CD14-positive monocyte (primary cell): ENCODE results near the gene GTF2F2. TPM values are rescaled to one million over a fixed set of nuclear protein-coding genes. Genes with fewer than 3 reads are reported as not detected.

Source experiments
- DNase-seq, 3 donors: peaks; one replicate each; pipeline ENCODE4 v3.0.0-alpha.2; 2011 to 2022
- H2AFZ ChIP-seq: 2 replicates; pipeline ENCODE4 v1.6.0; 2012; ENCODE audit warnings: mild to moderate bottlenecking, low read depth, low read length, inconsistent platforms; ENCODE audit not compliant: insufficient read depth, poor library complexity, severe bottlenecking
- H3K27ac ChIP-seq, 2 donors: 1 replicate in 1 of 2; 2 replicates in 1 of 2; pipeline ENCODE4 v1.5.1; 2012 to 2013; ENCODE audit warnings: low read length in 2 of 2, control low read depth in 1 of 2, inconsistent platforms in 1 of 2, low read depth in 1 of 2, mild to moderate bottlenecking in 1 of 2
- H3K27me3 ChIP-seq, 2 donors: one replicate each; pipeline versions ENCODE4 v1.6.0 to v1.6.1; 2011 to 2013; ENCODE audit warnings: low read length in 2 of 2; ENCODE audit not compliant: control insufficient read depth in 2 of 2, insufficient read depth in 2 of 2
- H3K36me3 ChIP-seq, 2 donors: replicated peaks in 1 of 2; 1 replicate in 1 of 2; 2 replicates in 1 of 2; pipeline versions ENCODE4 v1.5.1 to v1.6.1; 2012 to 2013; ENCODE audit warnings: low read length in 2 of 2, control low read depth in 1 of 2, inconsistent platforms in 1 of 2, mild to moderate bottlenecking in 1 of 2; ENCODE audit not compliant: insufficient read depth in 2 of 2, control insufficient read depth in 1 of 2
- H3K4me1 ChIP-seq, 2 donors: 1 replicate in 1 of 2; 2 replicates in 1 of 2; pipeline versions ENCODE4 v1.5.1 to v1.6.1; 2012 to 2013; ENCODE audit warnings: low read length in 2 of 2, control low read depth in 1 of 2, inconsistent platforms in 1 of 2, mild to moderate bottlenecking in 1 of 2, moderate library complexity in 1 of 2; ENCODE audit not compliant: insufficient read depth in 2 of 2, control insufficient read depth in 1 of 2
- H3K4me2 ChIP-seq: replicated peaks from 2 replicates; pipeline ENCODE3; 2012; ENCODE audit warnings: low read length, moderate library complexity, mild to moderate bottlenecking; ENCODE audit not compliant: poor library complexity, severe bottlenecking; ENCODE audit errors: extremely low read depth
- H3K4me3 ChIP-seq, 3 experiments: fragments of 200-600 bp in 1 of 3; sonication (generic) in 1 of 3; replicated peaks in 1 of 3; 1 replicate in 2 of 3; 2 replicates in 1 of 3; pipeline ENCODE4 v1.5.1; 2011 to 2013; ENCODE audit warnings: low read length in 3 of 3, mild to moderate bottlenecking in 3 of 3, control low read depth in 2 of 3, low read depth in 2 of 3, inconsistent platforms in 1 of 3, moderate library complexity in 1 of 3
- H3K79me2 ChIP-seq: 2 replicates; pipeline ENCODE4 v1.6.0; 2012; ENCODE audit warnings: mild to moderate bottlenecking, control low read depth, inconsistent platforms, low read length, moderate library complexity; ENCODE audit not compliant: insufficient read depth
- H3K9ac ChIP-seq: 2 replicates; pipeline ENCODE4 v1.6.0; 2017; ENCODE audit warnings: low read length, mild to moderate bottlenecking; ENCODE audit not compliant: insufficient read depth, poor library complexity, severe bottlenecking
- H3K9me3 ChIP-seq, 2 donors: replicated peaks in 1 of 2; 1 replicate in 1 of 2; 2 replicates in 1 of 2; pipeline versions ENCODE4 v1.5.1 to v1.6.1; 2012 to 2013; ENCODE audit warnings: low read length in 2 of 2, control low read depth in 1 of 2; ENCODE audit not compliant: control insufficient read depth in 1 of 2, insufficient read depth in 1 of 2
- H4K20me1 ChIP-seq: 2 replicates; pipeline ENCODE4 v1.6.0; 2012; ENCODE audit warnings: mild to moderate bottlenecking, low read length, control low read depth, moderate library complexity; ENCODE audit not compliant: insufficient read depth
- H3K27ac Mint-ChIP-seq, 7 donors: one replicate each; pipeline ENCODE4 v1.8.0; 2020; ENCODE audit warnings: mild to moderate bottlenecking in 7 of 7, mixed read lengths in 7 of 7, moderate library complexity in 6 of 7, inconsistent platforms in 2 of 7
- H3K27me3 Mint-ChIP-seq, 3 donors: one replicate each; pipeline ENCODE4 v1.8.0; 2021 to 2022; ENCODE audit warnings: low read depth in 3 of 3, mild to moderate bottlenecking in 3 of 3, mixed read lengths in 3 of 3, moderate library complexity in 3 of 3, inconsistent platforms in 1 of 3
- H3K36me3 Mint-ChIP-seq, 2 donors: one replicate each; pipeline ENCODE4 v1.8.0; 2020; ENCODE audit warnings: mixed read lengths in 2 of 2, inconsistent platforms in 1 of 2, mild to moderate bottlenecking in 1 of 2
- H3K4me1 Mint-ChIP-seq: one replicate; pipeline ENCODE4 v1.8.0; 2020; ENCODE audit warnings: mild to moderate bottlenecking, mixed read lengths
- H3K4me3 Mint-ChIP-seq, 2 donors: one replicate each; pipeline ENCODE4 v1.8.0; 2020; ENCODE audit warnings: mild to moderate bottlenecking in 2 of 2, mixed read lengths in 2 of 2, moderate library complexity in 1 of 2
- H3K9me3 Mint-ChIP-seq, 7 donors: one replicate each; pipeline ENCODE4 v1.8.0; 2020 to 2022; ENCODE audit warnings: mixed read lengths in 7 of 7, mild to moderate bottlenecking in 6 of 7, moderate library complexity in 6 of 7, inconsistent platforms in 2 of 7
- WGBS: methylation state at CpG from one replicate; pipeline ENCODE4 v1.1.5; 2013; ENCODE audit warnings: missing lambda C conversion rate; ENCODE audit not compliant: insufficient coverage; 5-methylcytosine and 5-hydroxymethylcytosine counted together
- intact Hi-C, 2 donors: fragments of 100-400 bp; cut with micrococcal nuclease; formaldehyde crosslinking; loops; one replicate each; pipeline versions ENCODE4 v1.15.0 to v1.15.1; 2023
- polyA plus RNA-seq, 3 donors: library from polyadenylated mRNA; depleted of rRNA in 1 of 3; unstranded in 2 of 3; stranded (reverse) in 1 of 3; fragments of 300-500 nt in 2 of 3; fragments of >200 nt in 1 of 3; fragmentation: Illumina TruSeq in 2 of 3; gene quantifications; 1 replicate in 2 of 3; 2 replicates in 1 of 3; pipeline ENCODE4 v1.2.3, GENCODE V29; 2012 to 2021
- TF ChIP-seq, protein P1 (sequence below): fragments of 200-600 bp; IDR thresholded peaks from one replicate; pipeline ENCODE4 v1.8.0; 2022; ENCODE audit warnings: antibody characterized with exemption, mild to moderate bottlenecking

GTF2F2 gene
- polyA plus RNA-seq, 3 donors: 8.1 to 10.4 (median 8.5) TPM

DNA sequence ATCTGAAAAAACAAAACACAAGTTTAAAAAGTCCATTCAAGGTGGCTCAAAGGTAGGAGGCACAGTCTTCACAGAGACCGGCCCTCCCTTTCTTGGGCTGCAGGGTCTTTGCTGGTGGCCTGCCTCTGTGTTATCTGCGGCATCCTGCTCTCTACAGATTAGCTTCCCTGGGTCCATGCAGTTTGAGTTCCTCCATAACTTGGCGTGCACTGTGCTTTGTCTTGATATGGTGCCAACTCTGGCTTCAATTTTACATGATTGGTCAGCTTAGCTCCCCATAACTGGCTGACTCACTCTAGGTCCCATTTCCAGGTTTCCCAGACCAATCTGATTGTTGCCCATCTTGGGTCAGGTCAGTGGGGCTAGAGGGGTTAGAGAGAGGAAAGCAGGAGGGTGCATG, 178.9 kb downstream of the GTF2F2 start:
- H3K9me3 ChIP-seq: no peaks in the 10 kb centered on the region
- H3K9ac ChIP-seq: no peak overlapping the region
- H4K20me1 ChIP-seq: no peaks in the 10 kb centered on the region
- no peaks in the 10 kb centered on the region for H3K27me3 ChIP-seq
- intact Hi-C loops: no loop called here
- Mint-ChIP-seq H3K27me3 (peaks cover 0 to 17% (median 10%) of the 10 kb centered on the region in 3 donors), H3K36me3 (peaks cover 0 to 2% of the 10 kb centered on the region in 2 donors), H3K9me3 (peaks cover 0 to 2% (median 0%) of the 10 kb centered on the region in 7 donors), H3K4me1 (peaks cover 7% of the 10 kb centered on the region), H3K27ac (peak overlapping the region in 1 of 7 donors; percentile 18), H3K4me3 (no peak overlapping the region)
- WGBS: 100% methylated on average over 2 of the region's 3 CpGs
- H3K4me2 ChIP-seq: no peak overlapping the region
- no peak overlapping the region for H3K4me3 ChIP-seq
- no peaks in the 10 kb centered on the region for H3K79me2 ChIP-seq
- no peak for DNase-seq
- H2AFZ ChIP-seq: no peak overlapping the region
- H3K36me3 ChIP-seq: no peaks in the 10 kb centered on the region
- TF ChIP-seq, protein P1, sequence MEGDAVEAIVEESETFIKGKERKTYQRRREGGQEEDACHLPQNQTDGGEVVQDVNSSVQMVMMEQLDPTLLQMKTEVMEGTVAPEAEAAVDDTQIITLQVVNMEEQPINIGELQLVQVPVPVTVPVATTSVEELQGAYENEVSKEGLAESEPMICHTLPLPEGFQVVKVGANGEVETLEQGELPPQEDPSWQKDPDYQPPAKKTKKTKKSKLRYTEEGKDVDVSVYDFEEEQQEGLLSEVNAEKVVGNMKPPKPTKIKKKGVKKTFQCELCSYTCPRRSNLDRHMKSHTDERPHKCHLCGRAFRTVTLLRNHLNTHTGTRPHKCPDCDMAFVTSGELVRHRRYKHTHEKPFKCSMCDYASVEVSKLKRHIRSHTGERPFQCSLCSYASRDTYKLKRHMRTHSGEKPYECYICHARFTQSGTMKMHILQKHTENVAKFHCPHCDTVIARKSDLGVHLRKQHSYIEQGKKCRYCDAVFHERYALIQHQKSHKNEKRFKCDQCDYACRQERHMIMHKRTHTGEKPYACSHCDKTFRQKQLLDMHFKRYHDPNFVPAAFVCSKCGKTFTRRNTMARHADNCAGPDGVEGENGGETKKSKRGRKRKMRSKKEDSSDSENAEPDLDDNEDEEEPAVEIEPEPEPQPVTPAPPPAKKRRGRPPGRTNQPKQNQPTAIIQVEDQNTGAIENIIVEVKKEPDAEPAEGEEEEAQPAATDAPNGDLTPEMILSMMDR: no peak
- no peaks in the 10 kb centered on the region for H3K4me1 ChIP-seq
- no peak overlapping the region for H3K27ac ChIP-seq

DNA sequence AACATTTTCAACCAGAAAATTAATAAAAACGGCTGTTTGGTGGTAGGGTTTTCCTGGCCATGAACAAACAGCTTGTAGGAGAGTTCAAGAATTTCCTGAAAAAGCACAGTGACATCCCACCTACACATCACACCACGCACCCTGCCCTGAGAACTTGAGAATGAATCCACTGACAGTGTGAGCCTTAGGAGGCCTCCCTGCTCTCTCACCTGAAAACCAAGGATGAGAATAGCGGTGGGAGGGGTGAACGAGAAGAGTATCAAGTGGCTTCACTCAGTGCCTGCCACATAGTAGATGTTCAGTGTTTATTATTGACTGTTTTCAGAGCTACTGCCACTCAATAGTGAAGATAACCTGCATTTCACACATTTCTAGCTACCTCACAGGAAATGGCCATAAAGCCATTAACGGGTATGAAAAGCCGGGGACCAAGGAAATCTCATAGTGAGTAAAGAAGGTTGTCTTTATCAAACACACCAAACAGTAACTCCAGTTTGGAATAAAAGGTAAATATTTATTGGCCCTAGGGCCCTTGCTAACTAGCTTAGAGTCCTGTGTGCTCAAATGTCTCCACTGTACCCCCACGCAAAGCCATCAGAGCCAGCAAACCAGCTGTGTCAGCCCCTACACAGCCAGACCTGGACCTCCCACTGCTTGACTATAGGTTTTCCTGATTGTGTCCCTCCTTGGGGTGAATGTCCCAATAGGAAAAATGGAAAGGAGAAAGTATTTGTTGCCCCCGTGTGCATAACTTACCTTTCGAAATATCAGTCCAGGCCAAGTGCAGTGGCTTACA, 180.1 kb downstream of the GTF2F2 start:
- no peak overlapping the region for H3K27ac ChIP-seq
- TF ChIP-seq, protein P1: no peak
- Mint-ChIP-seq H3K9me3 (peaks cover 0 to 2% (median 0%) of the 10 kb centered on the region in 7 donors), H3K27me3 (peaks cover 0 to 17% (median 10%) of the 10 kb centered on the region in 3 donors), H3K4me3 (no peak overlapping the region), H3K36me3 (peaks cover 0 to 2% of the 10 kb centered on the region in 2 donors), H3K27ac (no peak overlapping the region), H3K4me1 (peaks cover 7% of the 10 kb centered on the region)
- H3K27me3 ChIP-seq: no peaks in the 10 kb centered on the region
- no peak overlapping the region for H2AFZ ChIP-seq
- H3K36me3 ChIP-seq: no peaks in the 10 kb centered on the region
- H3K4me2 ChIP-seq: no peak overlapping the region
- H3K79me2 ChIP-seq: no peaks in the 10 kb centered on the region
- intact Hi-C loops: no loop called here
- no peak overlapping the region for H3K4me3 ChIP-seq
- H3K9me3 ChIP-seq: no peaks in the 10 kb centered on the region
- WGBS: 96% methylated on average over 3 of the region's 9 CpGs
- no peak for DNase-seq
- H4K20me1 ChIP-seq: no peaks in the 10 kb centered on the region
- H3K4me1 ChIP-seq: no peaks in the 10 kb centered on the region
- H3K9ac ChIP-seq: no peak overlapping the region
